Heart left ventricle (tissue), 16 donors: Measurements from ENCODE around the gene MACC1. TPM values are rescaled to one million over a fixed set of nuclear protein-coding genes. Genes with fewer than 3 reads are reported as not detected.
A peak's percentile ranks its signal among the peaks of the same experiment; 100 is the strongest.
"Not testable (repeated sequence)": the region's sequence is repeated elsewhere in the genome, so short reads cannot be mapped to it uniquely, and the experiment has no call there.

Experiments
- ATAC-seq, 4 donors: fragments of 200-7000 bp; cut with Tn5 transposase; one replicate each; pipeline ENCODE4 v1.9.1; 2020 to 2022; ENCODE audit warnings: moderate library complexity in 4 of 4, mild to moderate bottlenecking in 3 of 4, moderate number of reproducible peaks in 1 of 4
- DNase-seq, 5 donors: peaks; one replicate each; pipeline ENCODE4 v3.0.0-alpha.2; 2020
- H3K27ac ChIP-seq, 12 donors: fragments of 200-600 bp; sonication (generic) in 4 of 12; one replicate each; pipeline versions ENCODE4 v1.5.0 to v1.8.0; 2016 to 2022; ENCODE audit warnings: mild to moderate bottlenecking in 2 of 12
- H3K27me3 ChIP-seq, 9 donors: fragments of 200-600 bp; sonication (generic) in 2 of 9; one replicate each; pipeline versions ENCODE4 v1.5.1 to v1.8.0; 2016 to 2022; ENCODE audit warnings: mild to moderate bottlenecking in 3 of 9
- H3K36me3 ChIP-seq, 9 donors: fragments of 200-600 bp; sonication (generic) in 2 of 9; one replicate each; pipeline versions ENCODE4 v1.5.0 to v1.8.0; 2018 to 2022; ENCODE audit warnings: mild to moderate bottlenecking in 2 of 9
- H3K4me1 ChIP-seq, 12 donors: fragments of 200-600 bp; sonication (generic) in 4 of 12; one replicate each; pipeline versions ENCODE4 v1.5.0 to v1.8.0; 2016 to 2022; ENCODE audit warnings: mild to moderate bottlenecking in 3 of 12
- H3K4me3 ChIP-seq, 12 donors: fragments of 200-600 bp; sonication (generic) in 4 of 12; one replicate each; pipeline versions ENCODE4 v1.5.0 to v1.8.0; 2017 to 2022; ENCODE audit warnings: mild to moderate bottlenecking in 9 of 12, moderate library complexity in 4 of 12
- H3K9me3 ChIP-seq, 12 donors: fragments of 200-600 bp; sonication (generic) in 4 of 12; one replicate each; pipeline versions ENCODE4 v1.5.0 to v1.8.0; 2016 to 2022; ENCODE audit warnings: mild to moderate bottlenecking in 1 of 12
- CTCF ChIP-seq, 12 donors: fragments of 200-600 bp; sonication (generic) in 4 of 12; IDR thresholded peaks; one replicate each; pipeline versions ENCODE4 v1.5.0 to v1.8.0; 2018 to 2022; ENCODE audit warnings: antibody characterized with exemption in 12 of 12, mild to moderate bottlenecking in 5 of 12
- POLR2A ChIP-seq, 2 donors: fragments of 450-650 bp; IDR thresholded peaks; one replicate each; pipeline ENCODE4 v1.6.1; 2017; ENCODE audit warnings: antibody characterized with exemption in 2 of 2, mild to moderate bottlenecking in 2 of 2, moderate library complexity in 2 of 2
- WGBS, 4 donors: extraction: QIAGEN DNeasy Blood & Tissue Kit in 2 of 4; methylation state at CpG; one replicate each; pipeline versions ENCODE4 v1.1.5 to v1.1.7; 2013 to 2018; 5-methylcytosine and 5-hydroxymethylcytosine counted together
- intact Hi-C, 10 donors: fragments of 100-400 bp; cut with DNase I; formaldehyde crosslinking; loops; one replicate each; pipeline versions ENCODE4 v1.11.1 to v1.14.2; 2022
- polyA plus RNA-seq, 2 donors: library from polyadenylated mRNA; stranded (reverse); fragments of 200-250 nt; gene quantifications; one replicate each; pipeline ENCODE4 v1.2.3, GENCODE V29; 2013
- total RNA-seq, 9 donors: library from RNA; depleted of rRNA in 2 of 9; stranded (reverse); fragments of >200 nt in 2 of 9; fragmentation: NEBNext Ultra II Directional in 3 of 9; extraction: Animal tissue kit (Norgen Biotek cat#: 25700) in 3 of 9; gene quantifications; one replicate each; pipeline versions ENCODE4 v1.1.0 to v1.2.4, GENCODE V29; 2016 to 2023
- donor health status: ischemic (EF 13 %, LVEDD 7.1; RV severe dilation, severe dysfunction).
- donor health status: healthy with polysubstance abuse.
- donor health status: DM: no; HTN: yes; CAD: no.
- donor health status: DM: no; HTN: no; CAD: no.
- donor health status: ischemic (EF 25% LVEDD 6.9; RV normal size, moderate dysfunction).
- donor health status: ischemic (EF 25% LVEDD 5.7; RV mildly dilated, moderate dysfunction).
- donor health status: healthy.
- donor health status: DM: yes; HTN: yes; CAD: no.
- donor health status: ischemic (EF 35%, LVEDD 5.7; RV mildly dilated, moderate dysfunction).
- donor health status: nonischemic (EF 11% LVEDD 7.7; RV severe dilation, severe dysfunction).
- donor health status: DM: yes; HTN: yes; CAD: no.
- donor health status: PGD.
- donor health status: ischemic (EF 29% LVEDD 5.4; RV normal size, mild dysfunction).
- donor health status: nonischemic (EF 23%, LVEDD 6.1; RV moderate dilation, normal function).

MACC1 gene
- total and polyA plus RNA-seq, 11 donors = under 0.01 to 1.3 (median 0.12) TPM; not detected in 4

- Histone ChIP-seq H3K4me3 (no peak overlapping the region), H3K36me3 (no peaks in the 10 kb centered on the region), H3K9me3 (no peaks in the 10 kb centered on the region), H3K27ac (no peak overlapping the region), H3K4me1 (no peaks in the 10 kb centered on the region), H3K27me3 (no peaks in the 10 kb centered on the region)
- intact Hi-C loops = no loop called here
- DNase-seq = no peak
- no peak for TF ChIP-seq CTCF (IDR thresholded peaks at IDR 0.05)
- TF ChIP-seq POLR2A (IDR thresholded peaks at IDR 0.05) = no peak
- WGBS, 4 donors = 60 to 73% (median 69%) methylated on average over 6 of the region's 6 CpGs
- ATAC-seq = no peak
Observed at GRCh38 chr7:20122073-20122472, 95.1 kb downstream of the MACC1 start.

GRCh38 chr7:20121404-20121803, 95.8 kb downstream of the MACC1 start:
- 75 to 82% (median 80%) methylated on average over 8 of the region's 8 CpGs for WGBS, 4 donors
- H3K4me3 ChIP-seq = no peak overlapping the region
- H3K36me3 ChIP-seq = no peaks in the 10 kb centered on the region
- H3K27me3 ChIP-seq = no peaks in the 10 kb centered on the region
- DNase-seq (no peak), ATAC-seq (no peak)
- intact Hi-C loops = no loop called here
- H3K9me3 ChIP-seq = no peaks in the 10 kb centered on the region
- H3K4me1 ChIP-seq = no peaks in the 10 kb centered on the region
- TF ChIP-seq POLR2A (IDR thresholded peaks at IDR 0.05) (no peak), CTCF (IDR thresholded peaks at IDR 0.05) (no peak)
- no peak overlapping the region for H3K27ac ChIP-seq

GRCh38 chr7:20120611-20121168, 96.5 kb downstream of the MACC1 start:
- H3K36me3 ChIP-seq, H3K4me1 ChIP-seq, ATAC-seq, H3K4me3 ChIP-seq, intact Hi-C loops, H3K27me3 ChIP-seq, H3K27ac ChIP-seq, H3K9me3 ChIP-seq, DNase-seq: not testable (repeated sequence)
- WGBS, 4 donors = 88 to 89% (median 88%) methylated on average over 7 of the region's 7 CpGs

- no peaks in the 10 kb centered on the region for H3K9me3 ChIP-seq
- DNase-seq = no peak
- no peak overlapping the region for H3K4me3 ChIP-seq
- no peak overlapping the region for H3K27ac ChIP-seq
- H3K27me3 ChIP-seq = no peaks in the 10 kb centered on the region
- peaks cover 0 to 7% (median 0%) of the 10 kb centered on the region in 12 donors for H3K4me1 ChIP-seq
- WGBS, 4 donors = 69 to 80% (median 77%) methylated on average over 3 of the region's 3 CpGs
- intact Hi-C loops = no loop called here
- no peaks in the 10 kb centered on the region for H3K36me3 ChIP-seq
- TF ChIP-seq POLR2A (IDR thresholded peaks at IDR 0.05) = no peak
- no peak for TF ChIP-seq CTCF (IDR thresholded peaks at IDR 0.05)
- ATAC-seq = no peak
Observed at GRCh38 chr7:20116869-20117268, 100.3 kb downstream of the MACC1 start.

- DNase-seq (peak in 2 of 5 donors; percentile 7 to 28), ATAC-seq (peak in 3 of 4 donors; percentile 68 to 71 (median 68))
- intact Hi-C loops = no loop called here
- Histone ChIP-seq H3K27me3 (no peaks in the 10 kb centered on the region), H3K9me3 (no peaks in the 10 kb centered on the region), H3K4me1 (peaks cover 0 to 7% (median 0%) of the 10 kb centered on the region in 12 donors), H3K27ac (no peak overlapping the region), H3K36me3 (no peaks in the 10 kb centered on the region), H3K4me3 (no peak overlapping the region)
- TF ChIP-seq CTCF (IDR thresholded peaks at IDR 0.05) (no peak), POLR2A (IDR thresholded peaks at IDR 0.05) (no peak)
- 52 to 67% (median 53%) methylated on average over 2 of the region's 2 CpGs for WGBS, 4 donors
Observed at GRCh38 chr7:20114468-20114867, 102.7 kb downstream of the MACC1 start.
